ENCODE results near the gene SEZ6L. TPM values are rescaled to one million over a fixed set of nuclear protein-coding genes. Genes with fewer than 3 reads are reported as not detected.

SEZ6L gene
- total and polyA plus RNA-seq, 10 of the 15 experiments (the other 5 are each of a cell fraction or from before 2014, with no cell fraction given): not detected

- POLR2A ChIA-PET: no interaction called here
- SMC1A ChIA-PET (ENCODE audit: uncharacterized antibody, unreplicated experiment): interaction anchor here (0.9 to 1.8 kb wide), 4 partner anchors 10 to 270 kb away, joined by 3 to 9 read pairs (median 3); no protein-coding TSS in a partner anchor
- H3K4me3 ChIP-seq: no peak overlapping the region
- H3K9me3 ChIP-seq (replicated peaks; ENCODE audit: control insufficient read depth, insufficient read depth, low read length): no peaks in the 10 kb centered on the region
- RAD21 ChIA-PET (ENCODE audit: unreplicated experiment): interaction anchor here (0.8 to 1.5 kb wide), 3 partner anchors 158 to 214 kb away, joined by 3 to 8 read pairs (median 4); no protein-coding TSS in a partner anchor
- H3K9ac ChIP-seq (ENCODE audit: control insufficient read depth, insufficient read depth, low read length): no peak overlapping the region
- no peak overlapping the region for H2AFZ ChIP-seq (ENCODE audit: control insufficient read depth, low read depth, low read length)
- no peaks in the 10 kb centered on the region for H3K36me3 ChIP-seq (ENCODE audit: control insufficient read depth in 2 of 2, insufficient read depth in 2 of 2, low read length in 1 of 2)
- FAIRE-seq: peak; percentile 84
- H3K4me2 ChIP-seq (ENCODE audit: control insufficient read depth, insufficient read depth): no peak overlapping the region
- H3K27ac ChIP-seq (ENCODE audit: control insufficient read depth, insufficient read depth): no peak overlapping the region
- H3K27me3 ChIP-seq (replicated peaks in 1 of 2; ENCODE audit: control insufficient read depth in 2 of 2, insufficient read depth in 2 of 2, low read length in 1 of 2): peaks cover 5 to 11% of the 10 kb centered on the region in 2 experiments
- H4K20me1 ChIP-seq (ENCODE audit: control insufficient read depth, insufficient read depth): no peaks in the 10 kb centered on the region
- ATAC-seq: peak; percentile 85
- in situ Hi-C loops (cut with MboI) (no loop called here), intact Hi-C loops (cut with micrococcal nuclease; ENCODE audit: unreplicated experiment) (loop anchor here (10.0 kb wide), 1 partner anchor 162 kb away; no protein-coding TSS in a partner anchor)
- no peaks in the 10 kb centered on the region for H3K4me1 ChIP-seq (ENCODE audit: control insufficient read depth, insufficient read depth, low read length)
- 34% methylated on average over 5 of the region's 5 CpGs for WGBS (ENCODE audit: insufficient coverage, insufficient replicate concordance, low lambda C conversion rate, missing lambda C conversion rate)
- TF ChIP-seq RAD21 (IDR thresholded peaks at IDR 0.05; ENCODE audit: insufficient read depth, low read depth, low read length) (peak; percentile 56), PAX8 (IDR thresholded peaks at IDR 0.05) (no peak), SIN3A (IDR thresholded peaks at IDR 0.05; ENCODE audit: low read depth, low read length) (no peak), SMC3 (IDR thresholded peaks at IDR 0.05; ENCODE audit: borderline replicate concordance, low read length) (peak; percentile 26; the same call in 1 of the 2 replicates), CTCF (IDR thresholded peaks at IDR 0.05 in 2 of 3, conservative IDR thresholded peaks at IDR 0.05 in 1 of 3; ENCODE audit: control insufficient read depth in 2 of 3, extremely low read depth in 1 of 3, insufficient read depth in 1 of 3, low read depth in 3 of 3, low read length in 3 of 3) (peak; percentile 70 to 77 (median 71)), HDAC6 (IDR thresholded peaks at IDR 0.05; ENCODE audit: unreplicated experiment) (no peak), ZNF207 (IDR thresholded peaks at IDR 0.05; ENCODE audit: borderline replicate concordance) (no peak), USF1 (IDR thresholded peaks at IDR 0.05; ENCODE audit: borderline replicate concordance, extremely low read length, insufficient read depth, low read depth, low read length) (no peak)
- CTCF ChIA-PET: interaction anchor here (0.6 to 2.9 kb wide), 24 partner anchors 9 to 839 kb away, joined by 3 to 20 read pairs (median 3); no protein-coding TSS in a partner anchor
- BruUV-seq (replicated peaks): no TSS peak
- no peaks in the 10 kb centered on the region for H3K79me2 ChIP-seq (ENCODE audit: control insufficient read depth, insufficient read depth, low read length)
- DNase-seq (ENCODE audit: low read depth, low spot score): no peak
Observed at GRCh38 chr22:26172389-26172990, 3.2 kb downstream of the SEZ6L start.
